ENCODE results near the gene PNPLA5. TPM values are rescaled to one million over a fixed set of nuclear protein-coding genes. Genes with fewer than 3 reads are reported as not detected.

PNPLA5 gene
- total and polyA plus RNA-seq, 4 donors = not detected

DNA sequence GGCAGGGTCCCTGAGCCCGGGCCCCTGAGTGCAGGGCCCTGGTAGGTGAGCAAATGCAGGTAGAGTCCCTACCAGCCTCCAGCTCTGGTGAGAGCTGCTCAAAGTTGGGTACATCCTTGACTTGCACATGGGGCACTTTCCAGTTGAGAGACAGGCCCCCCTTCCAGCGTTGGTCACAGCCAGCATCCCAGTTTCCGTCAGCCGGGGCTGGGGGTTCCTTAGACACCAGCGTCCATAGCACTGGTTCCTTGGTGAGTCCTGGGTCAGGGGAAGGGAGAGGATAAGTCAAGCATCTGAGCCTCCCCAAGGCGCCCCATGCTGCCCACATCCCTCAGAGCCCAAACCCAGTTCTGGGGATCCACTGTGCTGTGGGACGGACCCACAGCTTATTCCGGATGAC is 5.6 kb downstream of the PNPLA5 start:
- Histone ChIP-seq H3K36me3 (ENCODE audit: control insufficient read depth in 4 of 4, insufficient read depth in 4 of 4, low read length in 4 of 4) (no peaks in the 10 kb centered on the region), H3K4me3 (no peak overlapping the region), H3K4me1 (ENCODE audit: control insufficient read depth in 5 of 5, insufficient read depth in 5 of 5, low read length in 5 of 5) (no peaks in the 10 kb centered on the region), H3K27me3 (ENCODE audit: control insufficient read depth in 3 of 3, insufficient read depth in 3 of 3, low read length in 2 of 3) (peaks cover 0 to 17% (median 11%) of the 10 kb centered on the region in 3 donors), H3K27ac (ENCODE audit: low read depth in 1 of 2, low read length in 1 of 2) (no peak overlapping the region), H3K9ac (ENCODE audit: insufficient read depth in 1 of 2, low read length in 2 of 2) (no peak overlapping the region), H3K9me3 (ENCODE audit: control insufficient read depth in 4 of 4, insufficient read depth in 3 of 4, low read length in 3 of 4) (peaks cover 0 to 5% (median 0%) of the 10 kb centered on the region in 4 donors)
- no peak for DNase-seq
- TF ChIP-seq, protein P1, sequence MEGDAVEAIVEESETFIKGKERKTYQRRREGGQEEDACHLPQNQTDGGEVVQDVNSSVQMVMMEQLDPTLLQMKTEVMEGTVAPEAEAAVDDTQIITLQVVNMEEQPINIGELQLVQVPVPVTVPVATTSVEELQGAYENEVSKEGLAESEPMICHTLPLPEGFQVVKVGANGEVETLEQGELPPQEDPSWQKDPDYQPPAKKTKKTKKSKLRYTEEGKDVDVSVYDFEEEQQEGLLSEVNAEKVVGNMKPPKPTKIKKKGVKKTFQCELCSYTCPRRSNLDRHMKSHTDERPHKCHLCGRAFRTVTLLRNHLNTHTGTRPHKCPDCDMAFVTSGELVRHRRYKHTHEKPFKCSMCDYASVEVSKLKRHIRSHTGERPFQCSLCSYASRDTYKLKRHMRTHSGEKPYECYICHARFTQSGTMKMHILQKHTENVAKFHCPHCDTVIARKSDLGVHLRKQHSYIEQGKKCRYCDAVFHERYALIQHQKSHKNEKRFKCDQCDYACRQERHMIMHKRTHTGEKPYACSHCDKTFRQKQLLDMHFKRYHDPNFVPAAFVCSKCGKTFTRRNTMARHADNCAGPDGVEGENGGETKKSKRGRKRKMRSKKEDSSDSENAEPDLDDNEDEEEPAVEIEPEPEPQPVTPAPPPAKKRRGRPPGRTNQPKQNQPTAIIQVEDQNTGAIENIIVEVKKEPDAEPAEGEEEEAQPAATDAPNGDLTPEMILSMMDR (IDR thresholded peaks at IDR 0.05; ENCODE audit: control extremely low read depth, extremely low read depth) = no peak
- no peak for ATAC-seq (ENCODE audit: insufficient read depth, low FRiP score)
- 70% methylated on average over 8 of the region's 8 CpGs for WGBS, 2 donors

DNA sequence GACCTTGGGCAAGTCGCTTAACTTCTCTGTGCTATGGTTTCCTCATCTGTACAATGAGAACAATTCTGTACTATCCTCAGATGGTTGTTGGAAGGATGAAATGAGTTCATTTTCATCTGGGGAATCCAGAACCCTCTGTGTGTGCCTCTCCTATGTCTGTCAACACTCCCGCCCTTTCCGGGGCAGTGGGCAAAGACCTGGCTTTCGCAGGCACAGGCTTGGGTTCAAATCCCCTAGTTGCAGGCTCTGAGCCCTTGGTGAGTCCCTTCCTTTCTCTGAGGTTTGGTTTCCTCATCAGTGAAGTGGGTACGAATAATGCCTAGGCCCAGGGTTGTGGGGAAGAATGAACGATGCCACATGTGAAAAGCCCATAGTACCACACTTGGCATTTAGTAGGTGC is 6.0 kb downstream of the PNPLA5 start:
- Histone ChIP-seq H3K27me3 (ENCODE audit: control insufficient read depth in 3 of 3, insufficient read depth in 3 of 3, low read length in 2 of 3) (peaks cover 0 to 12% (median 8%) of the 10 kb centered on the region in 3 donors), H3K4me3 (no peak overlapping the region), H3K4me1 (ENCODE audit: control insufficient read depth in 5 of 5, insufficient read depth in 5 of 5, low read length in 5 of 5) (no peaks in the 10 kb centered on the region), H3K36me3 (ENCODE audit: control insufficient read depth in 4 of 4, insufficient read depth in 4 of 4, low read length in 4 of 4) (no peaks in the 10 kb centered on the region), H3K27ac (ENCODE audit: low read depth in 1 of 2, low read length in 1 of 2) (no peak overlapping the region), H3K9me3 (ENCODE audit: control insufficient read depth in 4 of 4, insufficient read depth in 3 of 4, low read length in 3 of 4) (peaks cover 0 to 5% (median 0%) of the 10 kb centered on the region in 4 donors), H3K9ac (ENCODE audit: insufficient read depth in 1 of 2, low read length in 2 of 2) (no peak overlapping the region)
- 93% methylated on average over 6 of the region's 6 CpGs for WGBS, 2 donors
- ATAC-seq (ENCODE audit: insufficient read depth, low FRiP score) (no peak), DNase-seq (no peak)
- TF ChIP-seq, protein P1 (IDR thresholded peaks at IDR 0.05; ENCODE audit: control extremely low read depth, extremely low read depth) = no peak

DNA sequence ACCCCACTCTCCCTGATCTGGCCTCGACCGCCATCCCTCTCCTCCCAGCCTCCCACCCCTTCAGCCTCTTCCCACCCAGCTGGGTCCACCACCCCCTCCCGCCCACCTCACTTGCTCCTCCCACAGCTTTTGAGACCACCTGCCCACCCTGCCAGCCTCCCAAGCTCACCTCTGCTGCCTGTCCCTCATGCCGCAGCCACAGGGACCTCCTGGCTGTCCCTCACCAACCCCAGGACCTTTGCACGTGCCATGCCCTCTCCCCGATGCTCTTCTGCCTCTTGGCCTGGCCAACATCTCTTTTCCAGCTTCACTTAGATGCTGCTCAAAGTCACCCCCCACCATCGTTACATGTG is 6.5 kb downstream of the PNPLA5 start:
- Histone ChIP-seq H3K4me3 (no peak overlapping the region), H3K27me3 (ENCODE audit: control insufficient read depth in 3 of 3, insufficient read depth in 3 of 3, low read length in 2 of 3) (peaks cover 0 to 8% (median 3%) of the 10 kb centered on the region in 3 donors), H3K9me3 (ENCODE audit: control insufficient read depth in 4 of 4, insufficient read depth in 3 of 4, low read length in 3 of 4) (peaks cover 0 to 5% (median 0%) of the 10 kb centered on the region in 4 donors), H3K36me3 (ENCODE audit: control insufficient read depth in 4 of 4, insufficient read depth in 4 of 4, low read length in 4 of 4) (no peaks in the 10 kb centered on the region), H3K27ac (ENCODE audit: low read depth in 1 of 2, low read length in 1 of 2) (no peak overlapping the region), H3K4me1 (ENCODE audit: control insufficient read depth in 5 of 5, insufficient read depth in 5 of 5, low read length in 5 of 5) (no peaks in the 10 kb centered on the region), H3K9ac (ENCODE audit: insufficient read depth in 1 of 2, low read length in 2 of 2) (no peak overlapping the region)
- WGBS, 2 donors = 69 to 72% methylated on average over 7 of the region's 7 CpGs
- TF ChIP-seq, protein P1 (IDR thresholded peaks at IDR 0.05; ENCODE audit: control extremely low read depth, extremely low read depth) = no peak
- DNase-seq (no peak), ATAC-seq (ENCODE audit: insufficient read depth, low FRiP score) (no peak)
